ELR (cell line): Measurements from ENCODE around the gene TRPT1.

Experiments used
- DNase-seq: peaks from one replicate; pipeline ENCODE4 v3.0.0-alpha.2; 2015; ENCODE audit warnings: low read depth

The TRPT1 gene, protein sequence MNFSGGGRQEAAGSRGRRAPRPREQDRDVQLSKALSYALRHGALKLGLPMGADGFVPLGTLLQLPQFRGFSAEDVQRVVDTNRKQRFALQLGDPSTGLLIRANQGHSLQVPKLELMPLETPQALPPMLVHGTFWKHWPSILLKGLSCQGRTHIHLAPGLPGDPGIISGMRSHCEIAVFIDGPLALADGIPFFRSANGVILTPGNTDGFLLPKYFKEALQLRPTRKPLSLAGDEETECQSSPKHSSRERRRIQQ

GRCh38 chr11:64225608-64226506 is at the start of gene TRPT1, which contains the start of gene NUDT22:
TRPT1 (minus strand) TSS chr11:64226186; CDS start chr11:64225860, 326 bp downstream.
NUDT22 (plus strand) TSS chr11:64226274; CDS start chr11:64226653, 379 bp downstream.
- DNase-seq: peak; percentile 89

DNA sequence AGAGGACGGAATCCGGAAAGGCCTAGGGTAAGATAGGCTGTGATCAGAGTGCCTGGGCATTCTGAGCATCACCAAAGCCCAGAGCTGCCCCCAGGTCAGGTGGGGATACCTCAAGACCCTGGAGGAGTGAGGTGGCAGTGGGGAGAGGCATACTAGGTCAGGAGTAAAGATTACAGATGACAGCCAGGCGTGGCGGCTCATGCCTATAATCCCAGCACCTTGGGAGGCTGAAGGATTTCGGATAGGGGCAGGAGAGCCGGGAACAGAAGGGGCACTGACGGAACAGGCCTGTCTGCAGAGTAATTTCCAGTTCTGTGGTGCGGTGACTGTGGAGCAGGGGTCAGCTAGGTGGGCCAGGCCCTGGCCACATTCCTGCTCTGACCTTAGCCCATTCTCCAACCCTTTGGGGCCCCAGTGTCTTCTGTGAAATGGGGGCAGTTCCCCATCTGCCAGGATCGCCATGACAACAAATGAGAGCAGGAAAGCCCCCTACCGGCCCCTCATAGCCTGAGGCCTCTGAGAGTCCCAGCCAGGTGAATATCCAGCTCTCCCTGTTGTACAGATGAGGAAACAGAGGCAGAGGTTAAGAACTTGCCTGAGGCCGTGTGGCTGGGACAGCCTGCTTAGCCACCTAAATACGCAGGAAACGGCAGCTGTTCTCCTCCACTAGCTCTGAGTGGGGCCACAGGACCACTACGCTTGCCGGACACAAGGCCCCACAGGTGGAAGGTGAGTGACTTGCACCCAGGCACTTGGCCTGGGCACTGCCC is 49.2 kb upstream of the TRPT1 start:
- no peak for DNase-seq

GRCh38 chr11:64269540-64270220 is 43.7 kb upstream of the TRPT1 start:
- peak; percentile 100 for DNase-seq

DNA sequence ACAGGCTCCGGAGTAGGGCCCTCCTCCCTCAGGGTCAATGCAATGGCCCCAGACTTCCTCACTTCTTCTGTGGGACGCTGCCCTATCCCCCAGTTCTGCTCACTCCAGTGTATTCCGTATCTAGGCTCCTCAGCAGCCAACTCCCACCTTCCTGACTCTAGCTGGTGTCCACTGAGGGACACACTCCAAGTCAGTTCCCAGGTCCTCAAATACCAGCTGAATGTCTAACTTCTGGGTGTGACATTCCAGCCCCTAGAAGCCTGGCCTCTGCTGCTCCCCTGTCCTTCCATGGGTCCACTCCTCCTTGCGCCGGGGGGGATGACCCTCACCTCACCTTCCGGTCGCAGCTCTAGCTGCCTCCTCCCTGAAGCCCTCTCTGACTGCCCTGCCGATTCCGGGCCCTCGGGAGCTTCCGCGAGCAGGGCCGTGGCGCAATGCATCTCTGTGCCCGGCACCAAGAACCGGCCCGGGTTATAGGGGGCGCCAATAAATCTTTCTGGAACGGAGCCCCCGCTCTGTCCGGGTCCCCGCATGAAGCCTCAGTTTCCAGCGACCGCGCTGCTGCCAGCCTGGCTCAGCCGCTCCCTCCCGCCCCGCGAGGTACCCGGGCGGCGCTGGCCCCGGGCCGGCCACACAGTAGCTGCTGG is 43.0 kb upstream of the TRPT1 start:
- DNase-seq: peak; percentile 78

DNA sequence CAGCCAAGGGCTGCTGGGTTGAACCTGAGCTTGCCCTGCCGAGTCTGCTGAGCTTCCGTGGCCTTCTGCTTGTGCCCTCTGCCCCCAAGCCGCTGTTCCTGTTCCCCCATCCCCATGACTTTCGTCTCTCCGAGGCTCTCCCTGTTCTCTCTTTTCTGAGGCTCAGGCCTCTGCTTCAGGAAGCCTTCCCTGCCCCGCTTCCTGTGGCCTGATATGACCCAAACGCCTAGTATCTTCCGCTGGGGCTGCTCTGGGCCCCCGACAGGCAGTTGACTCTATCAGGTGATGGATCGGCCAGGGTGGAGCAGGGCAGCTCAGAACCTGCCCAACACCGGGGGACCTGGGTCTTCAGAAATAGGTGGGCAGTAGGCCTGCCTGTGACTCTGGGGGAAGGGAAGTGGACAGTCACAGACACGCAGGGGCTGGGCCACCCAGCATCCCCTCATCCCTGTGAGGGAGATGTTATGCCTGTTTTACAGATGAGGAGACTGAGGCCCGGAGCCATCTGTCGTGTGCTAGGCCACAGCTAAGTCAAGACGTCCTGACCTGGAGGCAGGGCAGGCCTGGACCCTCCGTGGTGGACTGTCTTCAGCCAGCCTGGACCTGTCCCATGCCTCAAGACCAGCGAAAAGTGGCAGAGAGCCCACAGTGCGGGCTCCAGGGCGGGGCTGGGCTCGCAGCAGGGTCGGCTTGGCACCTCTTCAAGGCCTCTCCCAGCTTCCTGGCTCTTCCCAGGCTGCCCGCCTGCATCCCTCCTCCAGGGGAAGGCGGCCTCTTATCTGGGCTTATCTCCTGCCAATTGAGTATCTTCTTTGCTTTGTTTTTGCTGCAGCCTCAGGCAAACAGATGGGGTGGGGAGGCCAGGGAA is 42.3 kb upstream of the TRPT1 start:
- peak; percentile 55 for DNase-seq

- no peak for DNase-seq
Measured at GRCh38 chr11:64267207-64267945, 41.4 kb upstream of the TRPT1 start.

- DNase-seq: peak; percentile 88
Measured at GRCh38 chr11:64266339-64266738, 40.4 kb upstream of the TRPT1 start.

DNA sequence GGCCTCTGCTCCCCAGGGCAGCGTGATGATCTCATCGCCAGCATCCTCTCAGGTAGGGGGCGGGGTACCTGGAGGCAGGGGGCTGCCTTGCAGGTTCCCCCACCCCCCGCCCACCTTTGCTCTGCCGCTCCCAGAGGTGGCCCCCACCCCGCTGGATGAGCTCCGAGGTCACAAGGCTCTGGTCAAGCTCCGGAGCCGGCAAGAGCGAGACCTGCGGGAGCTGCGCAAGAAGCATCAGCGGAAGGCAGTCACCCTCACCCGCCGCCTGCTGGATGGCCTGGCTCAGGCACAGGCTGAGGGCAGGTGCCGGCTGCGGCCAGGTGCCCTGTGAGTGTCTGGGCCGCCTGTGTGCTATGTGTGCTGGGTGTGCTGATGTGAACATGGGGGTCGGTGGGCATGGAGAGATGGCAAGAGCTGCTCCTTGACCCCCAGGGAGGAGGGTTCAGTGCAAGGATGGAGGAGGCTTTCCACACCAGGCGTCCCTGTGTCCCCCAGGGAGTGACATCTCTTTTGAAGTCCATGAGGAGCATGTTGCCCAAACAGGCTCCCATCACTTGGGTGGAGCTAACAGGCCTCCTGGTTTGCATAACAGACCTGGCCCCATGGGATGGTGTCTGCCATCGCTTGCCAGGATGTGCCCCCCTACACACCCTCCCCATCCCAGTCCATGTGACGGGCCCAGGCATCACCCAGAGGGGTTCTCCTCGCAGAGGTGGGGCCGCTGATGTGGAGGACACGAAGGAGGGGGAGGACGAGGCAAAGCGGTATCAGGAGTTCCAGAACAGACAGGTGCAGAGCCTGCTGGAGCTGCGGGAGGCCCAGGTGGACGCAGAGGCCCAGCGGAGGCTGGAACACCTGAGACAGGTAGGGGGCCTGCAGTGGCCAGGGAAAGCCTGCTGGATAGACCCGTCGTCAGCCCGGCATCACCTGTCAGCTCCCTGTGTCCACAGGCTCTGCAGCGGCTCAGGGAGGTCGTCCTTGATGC is 39.5 kb upstream of the TRPT1 start:
- DNase-seq: no peak

DNA sequence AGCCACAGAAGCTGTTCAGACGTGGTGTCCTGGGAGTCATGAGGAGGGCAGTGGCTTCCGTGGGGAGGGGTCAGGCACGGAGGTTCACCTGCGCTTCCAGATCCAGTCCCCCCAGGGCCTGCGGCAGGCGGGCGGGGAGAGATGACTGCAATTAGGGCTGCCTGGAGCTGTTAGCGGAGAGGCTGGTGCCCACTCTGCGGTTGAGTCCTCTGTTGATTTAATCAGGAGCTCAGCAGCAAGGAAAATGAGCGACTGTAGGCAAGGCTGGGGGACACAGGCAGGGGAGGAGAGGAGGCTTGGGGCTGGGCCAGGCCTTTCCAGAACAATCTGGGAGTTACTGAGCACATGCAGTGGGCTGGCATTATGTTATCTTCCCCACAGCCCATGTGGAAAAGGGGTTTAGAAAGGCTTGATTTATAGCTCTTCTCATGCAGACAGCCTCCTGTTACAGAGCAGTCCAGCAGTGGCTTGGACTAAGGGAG is 38.4 kb upstream of the TRPT1 start:
- no peak for DNase-seq

DNA sequence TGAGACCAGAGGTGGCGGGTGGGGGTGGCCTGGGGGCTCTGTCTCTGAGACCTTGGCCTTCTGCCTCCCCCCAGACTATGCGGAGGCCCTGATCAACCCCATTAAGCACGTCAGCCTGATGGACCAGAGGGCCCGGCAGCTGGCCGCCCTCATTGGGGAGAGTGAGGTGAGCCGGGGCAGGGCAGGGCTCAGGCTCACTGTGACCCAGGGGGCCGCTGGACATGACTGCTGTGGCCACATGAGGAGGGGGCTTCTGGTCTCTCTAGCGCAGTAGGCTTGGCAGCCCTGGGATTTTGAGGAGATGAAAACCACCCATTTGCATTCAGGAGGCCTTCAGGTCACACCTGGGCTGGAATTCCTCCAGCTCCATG is 37.9 kb upstream of the TRPT1 start:
- no peak for DNase-seq

DNA sequence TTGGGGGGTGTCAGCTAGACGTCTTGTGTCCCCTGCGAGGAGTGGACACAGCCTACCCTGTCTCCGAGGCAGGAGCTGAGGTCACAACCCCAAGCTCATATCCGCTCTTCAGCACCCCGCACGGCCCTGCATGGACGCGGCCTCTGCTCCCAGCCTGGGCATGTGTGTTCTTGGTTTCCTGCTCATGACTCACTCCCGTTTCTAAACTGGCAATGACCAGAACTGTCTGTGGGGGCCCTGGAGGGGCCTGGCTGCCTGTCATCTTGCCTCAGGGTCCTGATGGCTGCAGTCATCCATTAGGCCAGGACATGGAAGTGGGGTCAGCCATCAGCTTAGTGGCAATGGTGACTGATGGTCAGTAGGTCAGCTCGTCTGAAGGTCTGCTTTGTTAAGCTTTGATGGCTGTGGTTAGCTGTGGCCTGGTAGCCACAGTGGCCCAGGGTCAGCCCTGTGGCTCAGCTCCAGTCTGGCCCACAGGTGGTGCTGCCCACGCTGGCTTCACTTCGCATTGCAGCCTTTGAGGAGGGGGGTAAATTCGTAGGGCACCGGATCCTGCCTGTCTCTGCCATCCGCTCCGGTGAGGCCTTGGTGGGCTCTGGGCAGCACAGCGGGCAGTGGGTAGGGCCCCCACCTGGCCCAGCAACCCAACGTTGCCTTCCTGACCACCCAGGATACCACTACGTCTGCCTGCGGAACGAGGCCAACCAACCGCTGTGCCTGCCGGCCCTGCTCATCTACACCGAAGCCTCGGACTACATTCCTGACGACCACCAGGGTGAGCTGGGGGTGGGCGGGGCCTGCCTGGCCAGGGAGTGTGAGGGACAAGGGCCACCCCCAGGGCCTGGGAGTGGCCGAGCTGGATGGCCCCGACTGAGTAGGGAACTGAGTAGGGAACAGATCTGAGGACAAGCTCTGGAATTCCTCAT is 37.3 kb upstream of the TRPT1 start:
- DNase-seq: peak; percentile 95

GRCh38 chr11:64262271-64263002 is 36.5 kb upstream of the TRPT1 start:
- DNase-seq: no peak

GRCh38 chr11:64261556-64262080 is 35.6 kb upstream of the TRPT1 start:
- no peak for DNase-seq

DNA sequence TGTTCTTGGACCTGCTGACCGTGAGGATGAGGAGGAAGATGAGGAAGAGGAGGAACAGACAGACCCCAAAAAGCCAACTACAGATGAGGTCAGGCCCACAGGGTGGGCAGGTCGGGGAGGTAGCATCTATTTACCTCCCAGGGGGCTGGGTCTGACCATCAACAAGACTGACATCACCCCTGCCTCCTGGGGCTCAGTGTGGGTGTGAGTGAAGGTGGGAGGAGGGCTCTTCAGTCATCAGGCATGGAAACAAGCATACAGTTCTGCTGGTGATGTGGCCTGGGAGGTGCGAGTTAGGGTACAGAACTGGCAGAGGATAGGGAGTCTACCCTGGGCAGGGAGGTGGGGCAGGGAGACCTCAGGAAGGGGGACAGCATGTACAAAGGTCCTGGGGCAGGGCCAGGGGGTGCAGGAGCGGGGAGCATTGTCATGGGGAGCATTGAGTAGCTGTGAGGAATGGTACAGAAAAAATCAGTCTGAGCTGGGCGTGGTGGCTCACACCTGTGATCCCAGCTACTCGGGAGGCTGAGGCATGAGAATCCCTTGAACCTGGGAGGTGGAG is 34.2 kb upstream of the TRPT1 start:
- no peak for DNase-seq

DNA sequence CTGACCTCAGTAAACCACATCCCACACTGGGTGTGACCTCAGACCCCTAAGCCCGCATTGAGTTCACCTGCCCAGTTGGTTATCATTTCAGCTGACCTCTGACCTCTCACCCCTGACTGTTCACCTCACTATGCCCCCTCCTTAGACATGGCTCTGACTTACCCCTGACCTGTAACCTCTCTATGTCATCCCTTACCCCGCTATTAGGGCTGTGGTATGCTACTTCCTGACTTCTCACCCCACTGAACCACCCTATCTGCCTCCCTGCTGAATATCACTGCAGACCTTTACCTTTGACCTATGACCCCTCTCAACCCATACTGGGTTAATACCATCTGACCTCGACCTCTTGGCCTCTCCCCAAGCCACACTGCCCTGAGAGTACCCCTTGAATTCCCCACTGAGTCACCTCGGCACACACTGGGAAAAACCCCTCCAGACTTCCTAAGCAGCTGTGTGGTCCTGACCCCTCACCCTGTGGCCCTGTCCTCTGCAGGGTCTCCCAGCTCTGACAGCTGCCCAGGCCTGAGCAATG is 33.6 kb upstream of the TRPT1 start:
- DNase-seq: no peak
